ENCODE results near the gene HCAR2.
"Not testable (repeated sequence)": the region's sequence is repeated elsewhere in the genome, so short reads cannot be mapped to it uniquely, and the experiment has no call there.

The HCAR2 gene

DNA sequence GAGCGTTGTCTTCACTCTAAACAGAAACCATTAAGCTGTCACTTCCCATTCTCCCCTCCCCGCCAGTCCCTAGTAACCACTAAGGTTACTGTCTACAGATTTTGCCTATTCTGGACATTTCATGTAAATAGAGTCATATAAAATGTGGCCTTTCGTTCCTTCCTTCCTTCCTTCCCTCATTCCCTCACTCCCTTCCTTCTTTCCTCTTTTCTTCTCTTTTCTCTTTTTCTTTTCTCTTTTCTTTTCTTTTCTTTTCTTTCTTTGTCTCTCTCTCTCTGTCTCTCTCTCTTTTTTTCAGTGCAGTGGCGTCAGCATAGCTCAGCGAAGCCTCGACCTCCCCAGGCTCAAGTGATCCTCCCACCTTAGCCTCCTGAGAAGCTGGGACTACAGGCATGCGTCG lies 37.8 kb downstream of the HCAR2 start:
- DNase-seq (ENCODE audit: low spot score) = no peak

DNA sequence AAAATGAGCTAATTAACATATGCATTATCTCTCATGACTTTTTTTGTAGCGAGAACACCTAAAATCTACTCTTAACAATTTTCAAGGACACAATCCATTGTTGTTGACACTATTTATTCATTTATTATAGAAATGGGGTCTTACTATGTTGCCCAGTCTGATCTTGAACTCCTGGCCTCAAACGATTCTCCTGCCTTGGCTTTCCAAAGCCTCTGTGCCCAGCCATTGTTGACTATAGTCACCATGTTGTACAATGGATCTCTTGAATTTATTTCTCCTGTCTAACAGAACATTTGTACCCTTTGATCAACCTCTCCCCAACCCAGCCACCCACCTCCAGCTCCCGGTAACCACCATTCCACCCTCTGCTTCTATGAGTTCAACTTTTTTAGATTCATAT lies 41.2 kb downstream of the HCAR2 start:
- no peak for DNase-seq (ENCODE audit: low spot score)

DNA sequence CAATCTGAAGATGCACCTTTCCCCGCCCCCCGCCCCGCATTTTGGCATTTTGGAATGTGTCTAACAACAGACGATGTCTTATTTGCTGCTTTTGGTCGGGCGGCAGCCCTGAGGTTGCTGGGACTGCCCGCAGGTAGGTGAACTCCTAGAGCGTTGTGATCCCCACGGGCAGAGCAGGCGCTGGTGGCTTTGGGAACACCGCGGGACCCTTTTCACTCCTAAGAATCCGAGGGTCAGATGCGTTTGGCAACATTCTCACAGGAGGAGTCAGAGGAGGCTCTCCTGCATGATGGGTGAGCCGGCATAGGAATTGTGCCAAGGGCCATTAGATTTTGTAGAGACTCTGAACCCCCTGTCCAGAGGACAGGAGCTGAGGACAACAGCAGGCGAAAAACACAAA lies 41.9 kb downstream of the HCAR2 start:
- no peak for DNase-seq (ENCODE audit: low spot score)

DNA sequence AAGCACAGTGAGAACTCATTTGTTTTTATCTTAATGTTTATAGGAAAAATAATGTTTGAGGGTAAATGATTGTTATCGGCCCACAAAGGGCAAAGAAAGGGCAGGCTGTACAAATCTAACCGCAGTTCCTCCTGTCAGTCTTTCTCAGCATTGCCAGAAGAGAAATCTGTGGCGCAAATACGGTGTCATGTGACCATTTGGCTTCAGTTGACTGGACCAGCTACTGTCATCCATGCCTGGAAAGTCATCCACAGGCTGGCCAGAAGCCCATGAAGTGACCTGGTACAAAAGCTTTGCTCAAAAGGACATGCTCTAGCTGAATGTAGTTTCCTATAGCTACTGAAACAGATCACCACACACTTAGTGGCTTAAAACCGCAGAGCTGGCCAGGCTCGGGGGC lies 43.6 kb downstream of the HCAR2 start:
- no peak for DNase-seq (ENCODE audit: low spot score)

DNA sequence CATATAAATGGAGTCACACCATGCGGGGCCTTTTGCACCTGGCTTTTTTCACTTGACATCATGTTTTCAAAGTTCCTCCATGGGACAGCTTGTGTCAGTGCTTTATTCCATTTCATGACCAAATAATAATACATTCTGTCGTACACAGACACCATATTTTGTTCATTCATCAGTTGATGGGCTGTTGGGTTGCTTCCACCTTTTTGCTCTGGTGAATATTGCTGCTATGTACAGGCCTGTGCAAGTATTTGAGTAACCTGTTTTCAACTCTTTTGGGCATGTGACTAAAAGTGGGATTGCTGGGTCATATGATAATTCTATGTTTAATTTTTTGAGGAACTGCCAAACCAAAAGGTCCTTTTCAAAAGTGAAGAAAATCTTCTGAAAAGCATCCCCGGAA lies 46.9 kb downstream of the HCAR2 start:
- DNase-seq (ENCODE audit: low spot score) = no peak

DNA sequence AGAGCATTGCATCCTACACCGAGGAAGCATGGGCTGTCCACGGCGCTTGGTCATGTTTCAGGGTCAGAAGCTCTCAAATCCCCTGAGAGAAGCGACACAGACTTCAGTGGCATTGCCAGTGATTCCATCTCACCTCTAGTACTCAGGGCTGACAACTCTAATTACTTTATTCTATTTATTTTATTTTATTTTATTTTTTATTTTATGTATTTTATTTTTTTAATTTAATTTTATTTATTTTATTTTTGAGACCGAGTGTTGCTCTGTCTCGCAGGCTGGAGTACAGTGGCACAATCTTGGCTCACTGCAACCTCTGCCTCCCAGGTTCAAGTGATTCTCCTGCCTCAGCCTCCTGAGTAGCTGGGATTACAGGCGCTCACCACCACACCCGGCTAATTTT lies 49.9 kb downstream of the HCAR2 start:
- DNase-seq (ENCODE audit: low spot score) = not testable (repeated sequence)

DNA sequence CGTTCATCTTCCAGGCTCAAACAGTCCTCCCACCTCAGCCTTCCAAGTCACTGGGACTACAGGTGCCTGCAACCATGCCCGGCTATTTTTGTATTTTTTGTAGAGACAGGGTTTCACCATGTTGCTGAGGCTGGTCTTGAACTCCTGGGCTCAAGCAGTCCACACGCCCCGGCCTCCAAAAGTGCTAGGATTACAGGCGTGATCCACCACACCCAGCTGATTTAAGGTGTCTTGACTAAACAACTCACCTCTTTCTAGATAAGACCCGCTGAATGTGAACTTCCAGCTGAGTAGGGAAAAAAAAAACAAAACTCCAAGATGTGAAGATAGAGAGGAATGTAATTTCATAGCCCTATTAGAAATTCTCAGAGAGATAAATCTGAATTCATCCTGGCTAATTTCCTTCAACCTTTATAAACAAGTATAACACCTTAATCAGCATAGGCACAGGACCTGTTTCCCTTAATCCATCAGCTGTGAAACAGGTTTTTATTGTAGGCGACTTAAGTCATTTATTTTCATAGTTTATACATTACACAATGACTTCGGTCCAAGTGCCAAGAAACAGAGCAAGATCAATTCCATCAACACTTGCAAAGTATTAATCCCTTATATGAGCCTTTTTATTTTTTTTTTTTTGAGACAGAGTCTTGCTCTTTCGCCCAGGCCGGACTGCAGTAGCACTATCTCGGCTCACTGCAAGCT lies 51.5 kb downstream of the HCAR2 start:
- no peak for DNase-seq (ENCODE audit: low spot score)
